ENCODE measurements around the gene FARP1.

FARP1 gene

GRCh38 chr13:98390086-98390715, 247.3 kb downstream of the FARP1 start:
- H3K4me1 ChIP-seq, result peaks cover 23% of the 10 kb centered on the region
- H3K4me2 ChIP-seq (ENCODE audit: low read length), result no peak overlapping the region
- no peak overlapping the region for H3K27ac ChIP-seq
- TF ChIP-seq CTCF (IDR thresholded peaks at IDR 0.05), result no peak
- no peaks in the 10 kb centered on the region for H3K79me2 ChIP-seq
- no peaks in the 10 kb centered on the region for H3K9me3 ChIP-seq (ENCODE audit: control insufficient read depth, low read length)
- no peak overlapping the region for H2AFZ ChIP-seq
- H3K36me3 ChIP-seq (ENCODE audit: control insufficient read depth, insufficient read depth, low read length), result no peaks in the 10 kb centered on the region
- H3K9ac ChIP-seq, result no peak overlapping the region
- no peak overlapping the region for H3K4me3 ChIP-seq (ENCODE audit: low read depth, low read length)
- H3K27me3 ChIP-seq (ENCODE audit: control insufficient read depth, insufficient read depth, low read length), result no peaks in the 10 kb centered on the region

- no peaks in the 10 kb centered on the region for H3K9me3 ChIP-seq (ENCODE audit: control insufficient read depth, low read length)
- no peak overlapping the region for H3K4me3 ChIP-seq (ENCODE audit: low read depth, low read length)
- H3K27me3 ChIP-seq (ENCODE audit: control insufficient read depth, insufficient read depth, low read length), result no peaks in the 10 kb centered on the region
- no peak overlapping the region for H3K9ac ChIP-seq
- no peaks in the 10 kb centered on the region for H3K79me2 ChIP-seq
- H3K27ac ChIP-seq, result no peak overlapping the region
- H3K4me2 ChIP-seq (ENCODE audit: low read length), result no peak overlapping the region
- no peak for TF ChIP-seq CTCF (IDR thresholded peaks at IDR 0.05)
- H3K4me1 ChIP-seq, result no peaks in the 10 kb centered on the region
- H2AFZ ChIP-seq, result no peak overlapping the region
- H3K36me3 ChIP-seq (ENCODE audit: control insufficient read depth, insufficient read depth, low read length), result no peaks in the 10 kb centered on the region
Measured at GRCh38 chr13:98393873-98394272, 251.0 kb downstream of the FARP1 start.

- Histone ChIP-seq H2AFZ (no peak overlapping the region), H3K9me3 (ENCODE audit: control insufficient read depth, low read length) (no peaks in the 10 kb centered on the region), H3K79me2 (no peaks in the 10 kb centered on the region), H3K36me3 (ENCODE audit: control insufficient read depth, insufficient read depth, low read length) (no peaks in the 10 kb centered on the region), H3K27me3 (ENCODE audit: control insufficient read depth, insufficient read depth, low read length) (no peaks in the 10 kb centered on the region), H3K4me3 (ENCODE audit: low read depth, low read length) (no peak overlapping the region), H3K27ac (no peak overlapping the region), H3K4me1 (no peaks in the 10 kb centered on the region), H3K4me2 (ENCODE audit: low read length) (no peak overlapping the region), H3K9ac (no peak overlapping the region)
- no peak for TF ChIP-seq CTCF (IDR thresholded peaks at IDR 0.05)
Measured at GRCh38 chr13:98394820-98395510, 252.1 kb downstream of the FARP1 start.

GRCh38 chr13:98396071-98396710, 253.3 kb downstream of the FARP1 start:
- Histone ChIP-seq H3K9me3 (ENCODE audit: control insufficient read depth, low read length) (no peaks in the 10 kb centered on the region), H3K4me1 (no peaks in the 10 kb centered on the region), H3K4me3 (ENCODE audit: low read depth, low read length) (no peak overlapping the region), H3K79me2 (no peaks in the 10 kb centered on the region), H3K36me3 (ENCODE audit: control insufficient read depth, insufficient read depth, low read length) (no peaks in the 10 kb centered on the region), H3K27me3 (ENCODE audit: control insufficient read depth, insufficient read depth, low read length) (no peaks in the 10 kb centered on the region), H3K4me2 (ENCODE audit: low read length) (no peak overlapping the region), H2AFZ (no peak overlapping the region), H3K9ac (no peak overlapping the region), H3K27ac (no peak overlapping the region)
- no peak for TF ChIP-seq CTCF (IDR thresholded peaks at IDR 0.05)

Data from parathyroid adenoma (tissue), 2 donors.